C4-2B (cell line): ENCODE measurements around the gene CYTH2.

ENCODE experiments used
- H3K27ac ChIP-seq: fragments of 450-650 bp; 2 replicates; pipeline ENCODE4 v1.5.1; 2017
- CTCF ChIP-seq: fragments of 450-650 bp; conservative IDR thresholded peaks from 2 replicates; pipeline ENCODE4 v1.5.1; 2017; ENCODE audit warnings: mild to moderate bottlenecking
- ZFX ChIP-seq: fragments of 450-650 bp; IDR thresholded peaks from 2 replicates; pipeline ENCODE4 v1.6.1; 2017

The CYTH2 gene

GRCh38 chr19:48471836-48472235, 2.7 kb downstream of the CYTH2 start:
- TF ChIP-seq CTCF, result no peak
- TF ChIP-seq ZFX, result no peak
- no peak overlapping the region for H3K27ac ChIP-seq

DNA sequence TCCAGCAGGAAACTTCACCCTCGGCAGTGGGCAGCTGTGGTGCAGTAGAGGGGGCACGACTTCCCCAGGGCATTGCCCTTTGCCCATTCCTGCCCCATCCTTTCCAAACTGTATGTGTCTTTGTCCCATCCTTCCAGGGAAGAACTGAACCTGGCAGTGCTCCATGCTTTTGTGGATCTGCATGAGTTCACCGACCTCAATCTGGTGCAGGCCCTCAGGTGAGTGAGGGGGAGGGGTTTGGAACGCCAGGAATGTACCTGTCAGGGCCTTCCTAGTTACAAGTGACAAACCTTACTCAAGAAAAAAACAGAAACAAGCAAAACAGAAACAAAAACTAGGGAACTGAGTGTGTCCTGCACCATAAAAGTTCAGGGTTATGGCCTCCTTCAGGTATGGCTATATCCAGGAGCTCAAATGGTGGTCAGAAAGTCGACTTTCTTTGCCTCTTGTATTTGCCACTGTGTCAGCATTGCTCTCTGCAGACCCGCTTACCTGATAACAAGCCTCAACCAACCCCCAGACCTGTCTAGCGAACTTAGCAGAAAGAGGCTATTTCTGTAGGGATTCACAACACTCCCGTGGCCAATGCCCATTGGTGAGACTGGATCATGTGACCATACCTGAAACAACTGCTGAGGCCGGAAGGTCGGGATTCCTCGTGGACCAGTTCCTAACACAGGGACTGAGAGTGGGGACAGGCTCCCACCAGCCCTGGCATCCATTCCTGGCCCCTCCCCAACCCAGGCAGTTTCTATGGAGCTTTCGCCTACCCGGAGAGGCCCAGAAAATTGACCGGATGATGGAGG, 4.2 kb downstream of the CYTH2 start:
- H3K27ac ChIP-seq, result no peak overlapping the region
- TF ChIP-seq CTCF (no peak), ZFX (no peak)

DNA sequence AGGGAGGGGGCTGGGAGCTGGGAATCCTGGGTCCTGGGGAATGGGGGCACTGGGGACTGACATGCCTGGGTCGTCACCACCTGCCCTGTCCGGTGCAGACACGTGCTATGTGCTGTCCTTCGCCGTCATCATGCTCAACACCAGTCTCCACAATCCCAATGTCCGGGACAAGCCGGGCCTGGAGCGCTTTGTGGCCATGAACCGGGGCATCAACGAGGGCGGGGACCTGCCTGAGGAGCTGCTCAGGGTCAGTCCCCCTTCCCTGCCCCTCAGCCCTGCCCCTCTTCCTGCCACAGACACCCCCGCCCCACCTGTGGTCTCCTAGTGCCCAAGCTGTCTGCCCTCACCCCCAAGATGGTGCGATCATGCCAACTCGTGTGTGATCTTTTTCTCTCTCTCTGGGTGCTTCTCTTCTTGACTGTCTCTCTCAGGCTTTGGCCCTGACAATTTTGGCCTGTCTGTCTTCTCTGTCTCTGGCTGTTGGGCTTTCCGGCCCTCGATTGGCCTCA, 5.0 kb downstream of the CYTH2 start:
- H3K27ac ChIP-seq, result no peak overlapping the region
- TF ChIP-seq CTCF (no peak), ZFX (no peak)

GRCh38 chr19:48475369-48476068, 6.3 kb downstream of the CYTH2 start:
- no peak overlapping the region for H3K27ac ChIP-seq
- TF ChIP-seq CTCF (no peak), ZFX (no peak)

- TF ChIP-seq ZFX, result no peak
- no peak for TF ChIP-seq CTCF
- no peak overlapping the region for H3K27ac ChIP-seq
Measured at GRCh38 chr19:48476176-48476575, 7.0 kb downstream of the CYTH2 start.

DNA sequence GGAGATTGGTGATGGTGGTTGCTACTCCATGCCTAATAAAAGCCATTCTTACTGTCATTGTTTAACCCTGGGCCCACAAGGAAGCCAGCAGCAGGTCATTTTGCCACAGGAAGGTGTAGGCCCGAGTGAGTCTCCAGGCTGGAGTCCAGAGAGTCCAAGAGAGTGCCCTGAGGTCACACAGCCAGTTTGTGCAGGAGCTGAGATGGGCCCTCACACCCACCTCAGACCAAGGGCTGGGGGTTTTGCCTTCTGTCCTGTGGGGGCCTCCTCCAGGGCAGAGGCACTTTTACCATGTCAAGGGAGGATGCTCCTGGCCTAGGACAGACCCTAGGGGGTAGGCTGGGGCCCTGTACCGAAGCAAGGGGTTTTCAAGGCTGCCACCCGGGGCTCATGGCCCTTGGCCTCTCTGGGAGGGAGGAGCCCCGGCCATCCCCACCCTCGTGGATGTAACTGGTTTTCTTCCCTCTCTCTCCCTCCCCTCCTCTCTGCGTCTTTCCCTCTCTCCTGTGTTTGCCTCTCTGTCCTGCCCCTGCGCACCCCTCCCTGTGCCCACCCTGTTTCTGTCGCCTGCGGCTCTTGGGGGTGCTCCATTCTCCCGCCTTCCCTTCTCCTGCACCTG, 8.0 kb downstream of the CYTH2 start:
- TF ChIP-seq CTCF (no peak), ZFX (no peak)
- H3K27ac ChIP-seq, result no peak overlapping the region
